ENCODE data around the gene BANP.

DNA sequence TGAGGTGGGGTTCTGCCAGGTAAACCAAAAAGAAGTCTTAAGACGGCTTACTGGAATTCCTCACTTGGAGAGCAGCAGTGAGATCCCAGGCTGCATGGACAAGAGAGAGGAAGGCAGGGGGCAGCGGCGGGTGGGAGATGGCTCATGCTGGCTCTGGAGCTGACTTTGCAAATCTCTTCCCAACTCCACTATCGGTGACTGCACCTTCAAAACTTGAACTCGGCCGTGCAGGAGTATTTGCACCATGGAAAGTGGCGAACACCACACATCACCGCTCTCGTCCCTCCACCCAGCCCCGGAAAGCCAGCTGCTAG lies 31.6 kb upstream of the BANP start:
- TF ChIP-seq, protein P1, sequence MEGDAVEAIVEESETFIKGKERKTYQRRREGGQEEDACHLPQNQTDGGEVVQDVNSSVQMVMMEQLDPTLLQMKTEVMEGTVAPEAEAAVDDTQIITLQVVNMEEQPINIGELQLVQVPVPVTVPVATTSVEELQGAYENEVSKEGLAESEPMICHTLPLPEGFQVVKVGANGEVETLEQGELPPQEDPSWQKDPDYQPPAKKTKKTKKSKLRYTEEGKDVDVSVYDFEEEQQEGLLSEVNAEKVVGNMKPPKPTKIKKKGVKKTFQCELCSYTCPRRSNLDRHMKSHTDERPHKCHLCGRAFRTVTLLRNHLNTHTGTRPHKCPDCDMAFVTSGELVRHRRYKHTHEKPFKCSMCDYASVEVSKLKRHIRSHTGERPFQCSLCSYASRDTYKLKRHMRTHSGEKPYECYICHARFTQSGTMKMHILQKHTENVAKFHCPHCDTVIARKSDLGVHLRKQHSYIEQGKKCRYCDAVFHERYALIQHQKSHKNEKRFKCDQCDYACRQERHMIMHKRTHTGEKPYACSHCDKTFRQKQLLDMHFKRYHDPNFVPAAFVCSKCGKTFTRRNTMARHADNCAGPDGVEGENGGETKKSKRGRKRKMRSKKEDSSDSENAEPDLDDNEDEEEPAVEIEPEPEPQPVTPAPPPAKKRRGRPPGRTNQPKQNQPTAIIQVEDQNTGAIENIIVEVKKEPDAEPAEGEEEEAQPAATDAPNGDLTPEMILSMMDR (IDR thresholded peaks at IDR 0.05) = no peak
- no peak for TF ChIP-seq POLR2A (IDR thresholded peaks at IDR 0.05)
